HepG2 (cell line): ENCODE measurements around the gene NUP58. TPM values are rescaled to one million over a fixed set of nuclear protein-coding genes. Genes with fewer than 3 reads are reported as not detected.

Source experiments
- HOXA9 ChIP-seq: sonication (generic); formaldehyde crosslinking; IDR thresholded peaks from 2 replicates; pipeline ENCODE4 v1.8.1; 2022; ENCODE audit warnings: missing genetic modification reagents, mild to moderate bottlenecking, moderate library complexity, borderline replicate concordance
- PPARG ChIP-seq: conservative IDR thresholded peaks from 2 replicates; pipeline ENCODE4 v1.6.1; 2016; ENCODE audit warnings: missing biosample characterization, missing genetic modification reagents
- ZNF296 ChIP-seq: sonication (generic); formaldehyde crosslinking; conservative IDR thresholded peaks from 2 replicates; pipeline ENCODE4 v1.5.0; 2020; ENCODE audit warnings: mild to moderate bottlenecking, missing genetic modification reagents
- ZNF781 ChIP-seq: sonication (generic); formaldehyde crosslinking; IDR thresholded peaks from 2 replicates; pipeline ENCODE4 v1.5.1; 2020; ENCODE audit warnings: borderline replicate concordance, mild to moderate bottlenecking, missing genetic modification reagents; ENCODE audit errors: not compliant biosample characterization
- polyA plus RNA-seq, 8 experiments: library from polyadenylated mRNA; depleted of rRNA in 3 of 8; stranded (reverse) in 7 of 8; unstranded in 1 of 8; fragments of >200 nt; fragmentation: Illumina TruSeq in 4 of 8; extraction: Trizol in 4 of 8; gene quantifications; 2 replicates each; pipeline versions ENCODE4 v1.2.1 to v1.2.3, GENCODE V29; 2011 to 2016; ENCODE audit warnings: low read depth in 4 of 8, missing spikeins in 1 of 8, mixed read lengths in 1 of 8; ENCODE audit not compliant: insufficient read depth in 1 of 8
- total RNA-seq, 5 experiments: library from RNA; depleted of rRNA; stranded (reverse); fragments of >200 nt; fragmentation: Illumina TruSeq; extraction: Trizol; gene quantifications; 2 replicates each; pipeline ENCODE4 v1.2.3, GENCODE V29; 2016; ENCODE audit warnings: low read depth in 1 of 5
- TF ChIP-seq, protein P1 (sequence below): IDR thresholded peaks from 2 replicates; pipeline ENCODE4 v1.6.1; 2018; ENCODE audit warnings: missing genetic modification reagents, mild to moderate bottlenecking, missing compliant biosample characterization
- TF ChIP-seq, protein P2 (sequence below): sonication (generic); formaldehyde crosslinking; IDR thresholded peaks from 2 replicates; pipeline ENCODE4 v1.8.1; 2023; ENCODE audit warnings: mild to moderate bottlenecking, missing genetic modification reagents, borderline replicate concordance

Gene NUP58
- total and polyA plus RNA-seq, 2 of the 13 experiments (the other 11 are each of a cell fraction or from before 2014, with no cell fraction given), result 45.4 to 46.5 TPM

DNA sequence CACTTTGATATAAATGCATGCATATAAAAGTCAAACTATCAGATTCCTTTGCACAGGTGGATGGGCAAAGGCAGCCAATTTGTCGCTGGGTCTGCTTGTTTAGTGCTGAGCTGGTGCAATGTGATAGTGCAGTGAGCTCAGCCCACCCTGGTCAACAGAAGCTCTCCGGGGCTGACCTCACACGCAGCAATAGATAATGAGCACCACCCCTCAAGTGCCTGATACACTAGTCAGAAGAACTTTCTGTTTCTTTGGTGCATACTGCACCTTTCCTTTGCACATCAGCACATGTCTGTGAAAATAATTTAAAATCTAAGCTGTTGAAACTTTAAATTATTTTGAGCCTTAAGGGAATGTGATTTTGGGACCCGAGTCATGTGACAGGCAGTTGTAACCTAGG, 90.5 kb downstream of the NUP58 start (continued):
- TF ChIP-seq, protein P1, sequence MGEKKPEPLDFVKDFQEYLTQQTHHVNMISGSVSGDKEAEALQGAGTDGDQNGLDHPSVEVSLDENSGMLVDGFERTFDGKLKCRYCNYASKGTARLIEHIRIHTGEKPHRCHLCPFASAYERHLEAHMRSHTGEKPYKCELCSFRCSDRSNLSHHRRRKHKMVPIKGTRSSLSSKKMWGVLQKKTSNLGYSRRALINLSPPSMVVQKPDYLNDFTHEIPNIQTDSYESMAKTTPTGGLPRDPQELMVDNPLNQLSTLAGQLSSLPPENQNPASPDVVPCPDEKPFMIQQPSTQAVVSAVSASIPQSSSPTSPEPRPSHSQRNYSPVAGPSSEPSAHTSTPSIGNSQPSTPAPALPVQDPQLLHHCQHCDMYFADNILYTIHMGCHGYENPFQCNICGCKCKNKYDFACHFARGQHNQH (CRISPR knock-in tag), result no peak
- TF ChIP-seq PPARG (no peak), HOXA9 (CRISPR knock-in tag) (no peak), ZNF296 (no peak), ZNF781 (CRISPR knock-in tag) (no peak)
- TF ChIP-seq, protein P2, sequence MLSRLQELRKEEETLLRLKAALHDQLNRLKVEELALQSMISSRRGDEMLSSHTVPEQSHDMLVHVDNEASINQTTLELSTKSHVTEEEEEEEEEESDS (CRISPR knock-in tag), result no peak
- TF ChIP-seq, all 625 proteins: peak for 0

Other genes with a start within 250 kb of the NUP58 start
- gene PABPC3, start 205.5 kb upstream of the NUP58 start, total RNA-seq (2016; rRNA removed; fragmentation: Illumina TruSeq; extraction: Trizol), result 0.04 and 0.06 TPM in 2 replicates
- 0.07 and 0.09 TPM in 2 replicates for gene PABPC3, start 205.5 kb upstream of the NUP58 start, polyA plus RNA-seq (2011; rRNA removed)
- gene AMER2, start 129.3 kb upstream of the NUP58 start, total RNA-seq (2016; rRNA removed; fragmentation: Illumina TruSeq; extraction: Trizol), result not detected in 2 replicates
- not detected in 2 replicates for gene AMER2, start 129.3 kb upstream of the NUP58 start, polyA plus RNA-seq (2011; rRNA removed)
- gene MTMR6, start 14.1 kb upstream of the NUP58 start, total RNA-seq (2016; rRNA removed; fragmentation: Illumina TruSeq; extraction: Trizol), result 7.8 and 12.5 TPM in 2 replicates
- 2.4 and 3.4 TPM in 2 replicates for gene MTMR6, start 14.1 kb upstream of the NUP58 start, polyA plus RNA-seq (2011; rRNA removed)
- gene ATP8A2, start 70.3 kb downstream of the NUP58 start, total RNA-seq (2016; rRNA removed; fragmentation: Illumina TruSeq; extraction: Trizol), result 0.09 TPM in 1 of 2 replicates, not detected in the other
- 0.12 TPM in 1 of 2 replicates, not detected in the other for gene ATP8A2, start 70.3 kb downstream of the NUP58 start, polyA plus RNA-seq (2011; rRNA removed)